Osteocyte (in vitro differentiated cells): ENCODE measurements around the gene BIRC7. TPM values are rescaled to one million over a fixed set of nuclear protein-coding genes. Genes with fewer than 3 reads are reported as not detected.
A peak's percentile ranks its signal among the peaks of the same experiment; 100 is the strongest.

Experiments
- DNase-seq: peaks from one replicate; pipeline ENCODE4 v3.0.0; 2021; ENCODE audit warnings: mixed read lengths; ENCODE audit not compliant: unreplicated experiment; ENCODE audit errors: extremely low spot score
- H3K27ac Mint-ChIP-seq: one replicate; pipeline ENCODE4 v1.8.0; 2021; ENCODE audit warnings: mild to moderate bottlenecking, mixed read lengths; ENCODE audit not compliant: unreplicated experiment
- H3K27me3 Mint-ChIP-seq: one replicate; pipeline ENCODE4 v1.8.0; 2021; ENCODE audit warnings: mixed read lengths; ENCODE audit not compliant: unreplicated experiment
- H3K36me3 Mint-ChIP-seq: one replicate; pipeline ENCODE4 v1.8.0; 2021; ENCODE audit warnings: mixed read lengths; ENCODE audit not compliant: unreplicated experiment
- H3K4me1 Mint-ChIP-seq: one replicate; pipeline ENCODE4 v1.8.0; 2021; ENCODE audit warnings: mixed read lengths; ENCODE audit not compliant: unreplicated experiment
- H3K4me3 Mint-ChIP-seq: one replicate; pipeline ENCODE4 v1.8.0; 2021; ENCODE audit warnings: mild to moderate bottlenecking, moderate library complexity, mixed read lengths; ENCODE audit not compliant: unreplicated experiment
- H3K9me3 Mint-ChIP-seq: one replicate; pipeline ENCODE4 v1.8.0; 2021; ENCODE audit warnings: mixed read lengths; ENCODE audit not compliant: unreplicated experiment
- CTCF ChIP-seq: fragments of 200-600 bp; sonication (generic); IDR thresholded peaks from 2 replicates; pipeline ENCODE4 v1.5.0; 2021; ENCODE audit warnings: antibody characterized with exemption, mild to moderate bottlenecking, moderate library complexity
- total RNA-seq: library from RNA; stranded (reverse); gene quantifications from 2 replicates; pipeline ENCODE4 v1.2.1, GENCODE V29; 2021

Gene BIRC7
- total RNA-seq, 1 donor from 2014 or later = not detected

GRCh38 chr20:63274381-63275228, 38.9 kb downstream of the BIRC7 start:
- peaks cover 7% of the 10 kb centered on the region for H3K36me3 Mint-ChIP-seq
- TF ChIP-seq CTCF = no peak
- H3K27ac Mint-ChIP-seq = peak overlapping the region; percentile 31
- peaks cover 26% of the 10 kb centered on the region for H3K4me1 Mint-ChIP-seq
- no peaks in the 10 kb centered on the region for H3K9me3 Mint-ChIP-seq
- no peak for DNase-seq
- peak overlapping the region; percentile 53 for H3K4me3 Mint-ChIP-seq
- H3K27me3 Mint-ChIP-seq = no peaks in the 10 kb centered on the region

GRCh38 chr20:63275825-63276224, 40.1 kb downstream of the BIRC7 start:
- H3K4me1 Mint-ChIP-seq = peaks cover 26% of the 10 kb centered on the region
- TF ChIP-seq CTCF = no peak
- H3K27ac Mint-ChIP-seq = no peak overlapping the region
- H3K36me3 Mint-ChIP-seq = peaks cover 12% of the 10 kb centered on the region
- H3K27me3 Mint-ChIP-seq = no peaks in the 10 kb centered on the region
- no peak for DNase-seq
- no peaks in the 10 kb centered on the region for H3K9me3 Mint-ChIP-seq
- H3K4me3 Mint-ChIP-seq = no peak overlapping the region

GRCh38 chr20:63276956-63277355, 41.3 kb downstream of the BIRC7 start:
- no peak for TF ChIP-seq CTCF
- Mint-ChIP-seq H3K4me3 (no peak overlapping the region), H3K36me3 (peaks cover 15% of the 10 kb centered on the region), H3K4me1 (peaks cover 20% of the 10 kb centered on the region), H3K9me3 (no peaks in the 10 kb centered on the region), H3K27me3 (no peaks in the 10 kb centered on the region), H3K27ac (no peak overlapping the region)
- DNase-seq = no peak

- no peak for TF ChIP-seq CTCF
- Mint-ChIP-seq H3K27ac (no peak overlapping the region), H3K4me1 (peaks cover 20% of the 10 kb centered on the region), H3K9me3 (no peaks in the 10 kb centered on the region), H3K36me3 (peaks cover 15% of the 10 kb centered on the region), H3K4me3 (no peak overlapping the region), H3K27me3 (no peaks in the 10 kb centered on the region)
- no peak for DNase-seq
Measured at GRCh38 chr20:63277466-63278272, 42.0 kb downstream of the BIRC7 start.

GRCh38 chr20:63278661-63279060, 43.0 kb downstream of the BIRC7 start:
- Mint-ChIP-seq H3K36me3 (peaks cover 18% of the 10 kb centered on the region), H3K4me1 (peaks cover 17% of the 10 kb centered on the region), H3K27me3 (no peaks in the 10 kb centered on the region), H3K9me3 (no peaks in the 10 kb centered on the region), H3K27ac (no peak overlapping the region), H3K4me3 (no peak overlapping the region)
- TF ChIP-seq CTCF = no peak
- DNase-seq = no peak
